Renal cortex interstitium (tissue), 11 donors: Measurements from ENCODE around the gene AGBL1. TPM values are rescaled to one million over a fixed set of nuclear protein-coding genes. Genes with fewer than 3 reads are reported as not detected.
"Not testable (repeated sequence)": the region's sequence is repeated elsewhere in the genome, so short reads cannot be mapped to it uniquely, and the experiment has no call there.

ENCODE experiments used
- DNase-seq, 11 donors: peaks; one replicate each; pipeline ENCODE4 v3.0.0-alpha.2; 2013; ENCODE audit warnings: low read depth in 9 of 11, low spot score in 4 of 11; ENCODE audit errors: extremely low read depth in 1 of 11
- polyA plus RNA-seq, 3 donors: library from polyadenylated mRNA; unstranded; fragments of 120-200 nt; gene quantifications; one replicate each; pipeline ENCODE4 v1.2.1, GENCODE V29; 2013; ENCODE audit not compliant: insufficient read length in 3 of 3

Gene AGBL1
- polyA plus RNA-seq, 3 donors: 0.16 to 0.26 (median 0.17) TPM

DNA sequence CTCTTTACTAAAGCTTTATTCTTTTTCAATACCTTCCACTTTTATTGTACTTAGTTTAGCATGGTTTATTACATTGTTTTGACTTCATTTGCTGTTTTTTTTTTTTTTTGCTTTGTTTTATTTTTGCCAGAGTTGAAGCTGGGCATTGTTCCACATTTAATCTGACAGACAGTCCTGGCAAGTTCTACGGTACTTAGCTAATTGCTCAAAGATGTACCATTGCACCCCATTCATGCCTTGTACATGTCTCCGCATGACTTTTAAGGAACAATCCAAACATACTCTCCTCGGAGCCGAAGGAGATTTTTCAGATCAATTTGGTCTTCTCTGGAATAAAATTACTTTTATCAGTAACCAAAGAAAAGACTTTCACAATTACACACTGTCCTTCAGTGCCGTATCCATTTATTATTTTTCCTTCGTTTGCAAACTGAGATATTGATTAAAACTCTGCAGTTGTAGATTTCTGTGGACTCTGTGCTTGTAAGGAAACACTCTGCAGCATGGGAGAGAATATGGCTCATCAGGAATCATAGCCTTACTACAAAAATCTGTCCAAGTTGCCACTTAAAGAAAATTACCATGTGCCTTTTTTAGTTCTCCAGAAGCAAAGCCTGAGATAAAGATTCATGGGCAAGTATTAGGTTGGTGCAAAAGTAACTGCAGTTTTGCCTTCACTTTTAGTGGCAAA, 952.0 kb downstream of the AGBL1 start:
- no peak for DNase-seq

GRCh38 chr15:87032295-87032694, 952.6 kb downstream of the AGBL1 start:
- DNase-seq: no peak

DNA sequence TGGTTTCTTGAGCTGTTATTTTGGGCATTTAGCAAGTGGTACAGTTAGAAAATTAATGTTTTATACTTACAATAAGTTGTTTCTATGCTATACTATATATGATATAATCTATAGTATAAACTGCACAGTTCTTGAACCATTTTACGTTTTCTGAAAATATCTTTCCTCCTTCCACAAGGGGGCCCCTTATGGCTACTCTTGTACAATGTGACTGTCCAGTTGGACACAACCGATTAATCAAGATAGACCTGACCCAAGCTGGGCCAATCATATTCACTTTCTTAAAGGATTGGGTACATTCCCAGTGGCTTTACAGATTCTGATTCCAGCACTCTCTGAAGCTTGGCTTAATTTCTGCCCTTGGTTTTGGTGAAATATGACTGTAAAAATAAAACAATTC, 953.4 kb downstream of the AGBL1 start:
- DNase-seq: peak in 2 of 11 donors; percentile 1 to 4

DNA sequence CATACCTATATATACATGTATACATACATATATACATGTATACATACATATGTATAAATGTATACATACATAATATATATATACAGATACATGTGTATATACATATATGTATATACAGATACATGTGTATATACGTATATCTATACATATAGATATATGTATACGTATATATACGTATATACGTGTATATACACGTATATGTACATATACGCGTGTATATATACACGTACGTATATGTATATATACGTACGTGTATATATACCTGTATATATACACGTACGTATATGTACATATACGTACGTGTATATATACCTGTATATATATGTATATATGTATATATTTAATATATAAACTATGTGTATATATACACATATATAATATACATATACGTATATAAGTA, 955.2 kb downstream of the AGBL1 start:
- no peak for DNase-seq

GRCh38 chr15:87038404-87038803, 958.7 kb downstream of the AGBL1 start:
- no peak for DNase-seq

DNA sequence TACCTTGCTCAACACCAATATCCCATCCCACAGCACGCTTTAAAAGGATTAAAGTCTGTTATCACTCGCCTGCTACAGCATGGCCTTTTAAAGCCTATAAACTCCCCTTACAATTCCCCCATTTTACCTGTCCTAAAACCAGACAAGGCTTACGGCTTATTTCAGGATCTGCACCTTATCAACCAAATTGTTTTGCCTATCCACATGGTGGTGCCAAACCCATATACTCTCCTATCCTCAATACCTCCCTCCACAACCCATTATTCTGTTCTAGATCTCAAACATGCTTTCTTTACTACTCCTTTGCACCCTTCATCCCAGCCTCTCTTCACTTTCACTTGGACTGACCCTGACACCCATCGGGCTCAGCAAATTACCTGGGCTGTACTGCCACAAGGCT, 962.9 kb downstream of the AGBL1 start:
- not testable (repeated sequence) for DNase-seq

DNA sequence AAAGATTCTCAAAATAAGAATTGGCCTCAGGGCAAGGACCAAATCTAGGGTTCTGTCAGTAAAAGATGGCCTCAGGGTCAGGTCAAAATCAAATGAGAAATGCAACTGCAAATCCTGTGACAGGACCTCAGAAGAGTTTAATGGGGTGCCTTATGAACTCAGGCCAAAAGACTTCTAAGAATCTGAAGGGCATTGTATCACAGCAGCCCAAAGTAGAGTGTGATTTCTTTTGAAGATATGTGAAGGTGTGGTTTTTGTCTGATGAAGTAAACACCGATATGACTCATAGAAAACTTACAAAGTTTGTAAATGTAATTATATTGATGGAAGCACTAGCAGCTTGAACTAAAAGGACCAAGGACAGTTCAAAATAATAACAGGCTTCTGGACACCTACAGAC, 966.1 kb downstream of the AGBL1 start:
- DNase-seq: no peak

DNA sequence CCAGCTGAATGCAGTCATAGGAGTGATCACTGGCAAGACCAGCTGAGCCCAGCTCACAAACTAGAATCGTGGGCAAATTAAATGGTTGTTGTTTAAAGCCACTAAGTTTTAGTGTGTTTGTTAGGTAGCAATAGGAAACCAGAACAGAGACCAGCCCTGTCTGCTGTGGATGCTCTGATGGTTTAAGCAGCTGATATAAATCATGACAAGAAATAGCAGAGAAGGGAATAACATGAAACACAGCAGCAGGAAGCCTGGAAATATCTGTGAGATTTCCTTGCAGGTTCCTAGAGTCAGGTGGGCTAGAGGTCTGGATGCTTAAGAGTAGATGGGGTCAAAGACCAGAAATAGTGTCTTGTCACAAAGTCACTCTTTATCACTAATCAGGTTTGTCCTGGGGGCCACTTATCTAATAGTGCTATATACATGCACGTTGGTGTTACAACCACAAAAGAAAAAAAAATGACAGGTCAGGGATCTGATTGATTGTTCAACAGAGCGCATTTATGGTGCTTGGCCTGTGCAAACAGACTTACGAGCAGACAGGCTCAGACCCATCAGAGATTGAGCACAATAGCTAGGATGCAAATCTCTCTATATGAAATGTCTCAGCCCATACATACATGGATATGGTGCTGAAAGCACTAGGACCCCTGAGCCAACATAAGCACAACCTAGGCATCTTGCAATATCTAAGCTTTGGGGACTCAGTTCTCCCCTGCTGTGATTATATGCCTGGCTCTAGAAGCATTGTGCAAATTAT, 967.7 kb downstream of the AGBL1 start:
- DNase-seq: no peak
